Measurements from ENCODE around the gene CRIM1. TPM values are rescaled to one million over a fixed set of nuclear protein-coding genes. Genes with fewer than 3 reads are reported as not detected.

The CRIM1 gene
- total RNA-seq, 4 donors from 2014 or later: 179 to 229 (median 188) TPM

DNA sequence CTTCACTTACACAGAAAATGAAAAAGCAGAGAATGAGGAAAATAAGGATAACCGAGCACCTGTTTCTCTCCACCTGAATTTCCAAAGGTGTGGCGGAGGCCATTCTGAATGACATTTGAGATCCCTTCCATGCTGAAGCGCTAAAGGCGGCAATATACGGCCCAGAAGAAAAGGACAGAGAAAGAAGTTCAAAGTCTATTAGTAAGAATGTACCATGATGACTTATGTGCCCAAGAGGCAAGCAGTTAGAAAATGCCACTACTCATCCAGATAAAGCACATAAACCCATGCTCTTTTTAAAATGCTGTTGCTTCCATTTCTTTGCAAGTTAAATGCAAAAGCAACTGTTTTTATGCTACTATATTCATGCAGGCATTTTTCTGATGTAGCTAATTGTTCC lies 205.1 kb downstream of the CRIM1 start:
- H3K36me3 ChIP-seq: peaks cover 0 to 17% (median 0%) of the 10 kb centered on the region in 3 donors
- H3K4me3 ChIP-seq: no peak overlapping the region
- no peaks in the 10 kb centered on the region for H3K9me3 ChIP-seq
- 97 to 99% methylated on average over 5 of the region's 5 CpGs for WGBS, 2 donors
- TF ChIP-seq EP300 (IDR thresholded peaks at IDR 0.05) (no peak), POLR2A (IDR thresholded peaks at IDR 0.05) (no peak)
- TF ChIP-seq, protein P1, sequence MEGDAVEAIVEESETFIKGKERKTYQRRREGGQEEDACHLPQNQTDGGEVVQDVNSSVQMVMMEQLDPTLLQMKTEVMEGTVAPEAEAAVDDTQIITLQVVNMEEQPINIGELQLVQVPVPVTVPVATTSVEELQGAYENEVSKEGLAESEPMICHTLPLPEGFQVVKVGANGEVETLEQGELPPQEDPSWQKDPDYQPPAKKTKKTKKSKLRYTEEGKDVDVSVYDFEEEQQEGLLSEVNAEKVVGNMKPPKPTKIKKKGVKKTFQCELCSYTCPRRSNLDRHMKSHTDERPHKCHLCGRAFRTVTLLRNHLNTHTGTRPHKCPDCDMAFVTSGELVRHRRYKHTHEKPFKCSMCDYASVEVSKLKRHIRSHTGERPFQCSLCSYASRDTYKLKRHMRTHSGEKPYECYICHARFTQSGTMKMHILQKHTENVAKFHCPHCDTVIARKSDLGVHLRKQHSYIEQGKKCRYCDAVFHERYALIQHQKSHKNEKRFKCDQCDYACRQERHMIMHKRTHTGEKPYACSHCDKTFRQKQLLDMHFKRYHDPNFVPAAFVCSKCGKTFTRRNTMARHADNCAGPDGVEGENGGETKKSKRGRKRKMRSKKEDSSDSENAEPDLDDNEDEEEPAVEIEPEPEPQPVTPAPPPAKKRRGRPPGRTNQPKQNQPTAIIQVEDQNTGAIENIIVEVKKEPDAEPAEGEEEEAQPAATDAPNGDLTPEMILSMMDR (IDR thresholded peaks at IDR 0.05): no peak
- peak overlapping the region in 1 of 4 donors; percentile 51 for H3K27ac ChIP-seq
- peaks cover 0 to 29% (median 10%) of the 10 kb centered on the region in 4 donors for H3K4me1 ChIP-seq
- DNase-seq (ENCODE audit: low spot score in 2 of 2): peak in 1 of 2 donors; percentile 1
- no peaks in the 10 kb centered on the region for H3K27me3 ChIP-seq

DNA sequence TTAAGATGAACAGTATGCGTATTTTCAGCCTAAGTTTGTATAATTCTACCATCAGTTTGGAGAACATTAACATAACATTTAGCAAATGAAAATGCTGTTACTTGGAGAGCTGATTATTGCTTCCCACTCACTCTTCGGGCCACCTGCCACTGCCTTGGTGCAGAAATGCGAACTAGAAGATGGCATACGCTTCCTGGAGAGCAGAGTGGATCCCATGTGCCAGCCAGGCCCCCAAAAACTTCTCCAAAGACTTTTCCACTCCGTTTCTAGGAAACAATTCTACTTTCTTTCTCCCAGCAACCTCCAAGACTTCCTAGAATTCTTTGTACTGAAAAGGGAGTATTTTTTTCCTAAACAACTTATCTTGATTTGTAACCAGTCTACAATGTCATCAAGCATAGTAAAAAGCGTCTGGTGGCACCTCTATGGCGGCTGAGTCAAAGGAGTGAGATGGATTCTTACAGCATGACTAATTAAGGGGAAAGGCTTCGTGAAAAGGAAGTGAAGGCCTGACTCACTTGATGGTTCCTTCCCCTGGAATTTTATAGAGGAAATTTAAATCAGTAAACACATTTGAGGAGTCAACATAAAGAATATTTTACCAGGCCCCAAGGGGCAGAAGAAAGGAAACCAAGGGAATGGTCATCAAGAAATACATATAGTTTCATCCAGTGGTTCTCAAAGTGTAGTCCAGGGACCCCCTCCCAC lies 205.8 kb downstream of the CRIM1 start:
- 61 to 67% methylated on average over 8 of the region's 8 CpGs for WGBS, 2 donors
- DNase-seq (ENCODE audit: low spot score in 2 of 2): no peak
- TF ChIP-seq, protein P1 (IDR thresholded peaks at IDR 0.05): no peak
- TF ChIP-seq EP300 (IDR thresholded peaks at IDR 0.05) (peak in 1 of 2 donors; percentile 52), POLR2A (IDR thresholded peaks at IDR 0.05) (no peak)

DNA sequence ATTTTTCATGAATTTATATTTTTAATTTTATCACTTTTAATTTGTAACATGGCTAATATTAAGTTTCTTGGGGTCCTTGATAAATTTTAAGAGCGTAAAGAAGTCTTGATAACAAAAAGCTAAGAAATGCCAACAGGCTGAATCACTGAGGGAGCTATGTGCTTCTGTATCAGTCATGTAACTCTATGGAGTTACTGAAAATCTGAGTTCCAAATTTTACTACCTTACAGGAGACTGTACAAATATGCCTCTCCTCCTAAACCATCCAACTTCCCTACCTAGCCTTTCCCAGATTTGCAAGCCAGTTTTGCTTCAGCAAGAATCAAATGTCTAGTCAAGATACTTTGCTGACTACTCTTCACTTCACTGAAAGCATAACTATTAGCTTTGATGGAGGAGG lies 206.7 kb downstream of the CRIM1 start:
- Histone ChIP-seq H3K4me3 (no peak overlapping the region), H3K36me3 (peaks cover 0 to 26% (median 0%) of the 10 kb centered on the region in 3 donors), H3K9me3 (no peaks in the 10 kb centered on the region), H3K4me1 (peaks cover 0 to 29% (median 10%) of the 10 kb centered on the region in 4 donors), H3K27ac (peak overlapping the region in 2 of 4 donors; percentile 20 to 51), H3K27me3 (no peaks in the 10 kb centered on the region)
- TF ChIP-seq POLR2A (IDR thresholded peaks at IDR 0.05) (no peak), EP300 (IDR thresholded peaks at IDR 0.05) (no peak)
- TF ChIP-seq, protein P1 (IDR thresholded peaks at IDR 0.05): no peak
- WGBS, 2 donors: 71 to 74% methylated on average over 1 of the region's 1 CpG
- no peak for DNase-seq (ENCODE audit: low spot score in 2 of 2)

More for the DNA sequence above, 205.8 kb downstream of the CRIM1 start:
- H3K9me3 ChIP-seq: no peaks in the 10 kb centered on the region
- no peaks in the 10 kb centered on the region for H3K27me3 ChIP-seq
- peaks cover 0 to 29% (median 10%) of the 10 kb centered on the region in 4 donors for H3K4me1 ChIP-seq
- H3K36me3 ChIP-seq: peaks cover 0 to 18% (median 0%) of the 10 kb centered on the region in 3 donors
- no peak overlapping the region for H3K4me3 ChIP-seq
- peak overlapping the region in 2 of 4 donors; percentile 51 to 64 for H3K27ac ChIP-seq

DNA sequence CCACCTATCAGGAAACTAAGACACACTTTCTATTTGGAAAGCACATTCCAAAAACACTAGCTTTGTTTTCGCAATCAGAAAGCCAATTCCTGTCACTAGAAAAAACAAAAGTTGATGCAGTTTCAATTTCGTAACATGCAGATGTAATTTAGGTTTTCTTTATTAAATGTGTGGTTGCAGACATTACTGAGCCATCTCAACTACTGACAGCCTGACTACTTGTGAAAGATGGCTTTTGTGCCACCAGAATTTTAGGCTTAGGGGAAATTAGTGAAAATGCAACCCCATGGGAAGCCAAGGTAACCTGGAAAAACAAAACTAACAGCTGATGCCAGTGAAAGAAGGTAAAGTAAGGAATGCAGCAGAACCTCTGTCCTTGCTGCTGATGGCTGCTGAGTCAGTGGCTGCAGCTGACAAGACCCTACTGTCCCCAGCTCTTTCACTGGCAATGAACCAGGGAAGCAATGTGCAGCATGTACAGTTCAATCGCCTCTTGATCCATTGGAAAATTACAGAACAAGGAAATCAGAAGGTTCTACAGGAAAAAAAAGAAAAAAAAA lies 207.5 kb downstream of the CRIM1 start:
- Histone ChIP-seq H3K4me1 (peaks cover 0 to 33% (median 10%) of the 10 kb centered on the region in 4 donors), H3K9me3 (no peaks in the 10 kb centered on the region), H3K27ac (peak overlapping the region in 2 of 4 donors; percentile 51 to 52), H3K27me3 (no peaks in the 10 kb centered on the region), H3K4me3 (no peak overlapping the region), H3K36me3 (peaks cover 0 to 30% (median 0%) of the 10 kb centered on the region in 3 donors)
- WGBS, 2 donors: 54% methylated on average over 3 of the region's 3 CpGs
- TF ChIP-seq, protein P1 (IDR thresholded peaks at IDR 0.05): no peak
- no peak for TF ChIP-seq EP300 (IDR thresholded peaks at IDR 0.05)
- no peak for DNase-seq (ENCODE audit: low spot score in 2 of 2)

DNA sequence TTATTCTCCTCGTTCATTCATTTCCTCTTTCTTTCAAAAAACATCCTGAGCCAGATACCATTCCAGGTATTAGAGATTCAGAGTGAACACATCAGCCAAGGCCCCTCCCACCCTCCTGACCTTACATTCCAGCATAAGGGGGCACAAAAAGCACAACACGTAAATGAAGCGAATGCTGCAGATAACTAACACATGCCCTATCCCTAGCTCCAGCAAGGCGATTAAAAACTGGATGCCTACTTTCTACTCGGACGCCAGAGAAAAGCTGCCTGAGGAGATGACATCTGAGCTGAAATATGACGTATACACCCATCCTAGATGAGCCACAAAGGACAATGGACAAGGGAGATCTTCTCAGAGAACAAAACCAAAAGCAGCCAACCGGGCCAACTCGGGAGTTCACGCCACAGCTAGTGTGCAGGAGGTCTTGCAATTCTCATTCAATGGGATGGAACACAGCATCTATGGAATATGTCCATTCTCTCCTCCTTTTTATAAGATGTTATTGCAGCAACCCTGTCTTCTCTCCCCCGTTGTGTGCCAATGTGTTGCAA lies 208.9 kb downstream of the CRIM1 start:
- Histone ChIP-seq H3K4me1 (peaks cover 0 to 47% (median 12%) of the 10 kb centered on the region in 4 donors), H3K4me3 (no peak overlapping the region), H3K36me3 (peaks cover 0 to 29% (median 0%) of the 10 kb centered on the region in 3 donors), H3K9me3 (no peaks in the 10 kb centered on the region), H3K27me3 (no peaks in the 10 kb centered on the region), H3K27ac (peak overlapping the region in 1 of 4 donors; percentile 51)
- no peak for DNase-seq (ENCODE audit: low spot score in 2 of 2)
- TF ChIP-seq, protein P1 (IDR thresholded peaks at IDR 0.05): no peak
- no peak for TF ChIP-seq POLR2A (IDR thresholded peaks at IDR 0.05)
- no peak for TF ChIP-seq EP300 (IDR thresholded peaks at IDR 0.05)
- WGBS, 2 donors: 86% methylated on average over 11 of the region's 11 CpGs

All from tibial nerve (tissue), 4 donors.